ENCODE data around the gene MOCS1. TPM values are rescaled to one million over a fixed set of nuclear protein-coding genes. Genes with fewer than 3 reads are reported as not detected.

The MOCS1 gene
- total RNA-seq, 1 donor from 2014 or later: 28.6 TPM

- DNase-seq: no peak
- Histone ChIP-seq H3K4me1 (peaks cover 18% of the 10 kb centered on the region), H3K4me3 (no peak overlapping the region), H3K27me3 (ENCODE audit: low read depth) (no peaks in the 10 kb centered on the region), H3K27ac (replicated peaks) (no peak overlapping the region), H3K36me3 (no peaks in the 10 kb centered on the region), H3K9me3 (replicated peaks) (no peaks in the 10 kb centered on the region)
- intact Hi-C loops (cut with micrococcal nuclease): no loop called here
- TF ChIP-seq, protein P1, sequence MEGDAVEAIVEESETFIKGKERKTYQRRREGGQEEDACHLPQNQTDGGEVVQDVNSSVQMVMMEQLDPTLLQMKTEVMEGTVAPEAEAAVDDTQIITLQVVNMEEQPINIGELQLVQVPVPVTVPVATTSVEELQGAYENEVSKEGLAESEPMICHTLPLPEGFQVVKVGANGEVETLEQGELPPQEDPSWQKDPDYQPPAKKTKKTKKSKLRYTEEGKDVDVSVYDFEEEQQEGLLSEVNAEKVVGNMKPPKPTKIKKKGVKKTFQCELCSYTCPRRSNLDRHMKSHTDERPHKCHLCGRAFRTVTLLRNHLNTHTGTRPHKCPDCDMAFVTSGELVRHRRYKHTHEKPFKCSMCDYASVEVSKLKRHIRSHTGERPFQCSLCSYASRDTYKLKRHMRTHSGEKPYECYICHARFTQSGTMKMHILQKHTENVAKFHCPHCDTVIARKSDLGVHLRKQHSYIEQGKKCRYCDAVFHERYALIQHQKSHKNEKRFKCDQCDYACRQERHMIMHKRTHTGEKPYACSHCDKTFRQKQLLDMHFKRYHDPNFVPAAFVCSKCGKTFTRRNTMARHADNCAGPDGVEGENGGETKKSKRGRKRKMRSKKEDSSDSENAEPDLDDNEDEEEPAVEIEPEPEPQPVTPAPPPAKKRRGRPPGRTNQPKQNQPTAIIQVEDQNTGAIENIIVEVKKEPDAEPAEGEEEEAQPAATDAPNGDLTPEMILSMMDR (IDR thresholded peaks at IDR 0.05; ENCODE audit: borderline replicate concordance): no peak
Measured at GRCh38 chr6:39948199-39948791, 14.0 kb upstream of the MOCS1 start.

- TF ChIP-seq, protein P1 (IDR thresholded peaks at IDR 0.05; ENCODE audit: borderline replicate concordance): no peak
- no peak for DNase-seq
- H3K27me3 ChIP-seq (ENCODE audit: low read depth): no peaks in the 10 kb centered on the region
- peaks cover 22% of the 10 kb centered on the region for H3K4me1 ChIP-seq
- H3K4me3 ChIP-seq: no peak overlapping the region
- no peaks in the 10 kb centered on the region for H3K9me3 ChIP-seq (replicated peaks)
- no peak overlapping the region for H3K27ac ChIP-seq (replicated peaks)
- intact Hi-C loops (cut with micrococcal nuclease): no loop called here
- no peaks in the 10 kb centered on the region for H3K36me3 ChIP-seq
Measured at GRCh38 chr6:39947611-39948068, 13.4 kb upstream of the MOCS1 start.

DNA sequence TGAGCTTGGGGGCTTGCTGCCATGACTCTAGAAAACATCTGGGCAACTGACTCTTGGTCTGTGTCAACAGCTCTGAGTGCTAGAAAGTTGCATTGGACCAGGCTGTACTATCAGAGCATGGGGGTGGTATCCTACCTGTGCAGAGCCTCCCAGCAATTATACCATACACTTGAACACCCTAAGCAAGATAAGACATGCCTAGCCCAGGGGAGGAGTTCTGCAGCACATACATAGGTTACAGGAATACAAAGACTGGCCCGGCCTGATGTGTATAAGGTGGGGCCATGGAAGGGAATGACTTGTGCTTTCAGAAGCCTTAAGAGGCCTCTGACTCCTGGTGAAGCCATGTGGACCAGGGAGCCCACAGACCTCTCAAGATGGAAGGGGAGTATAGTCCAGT lies 11.4 kb upstream of the MOCS1 start:
- no peak overlapping the region for H3K4me3 ChIP-seq
- H3K4me1 ChIP-seq: peaks cover 12% of the 10 kb centered on the region
- no peak overlapping the region for H3K27ac ChIP-seq (replicated peaks)
- TF ChIP-seq, protein P1 (IDR thresholded peaks at IDR 0.05; ENCODE audit: borderline replicate concordance): no peak
- H3K9me3 ChIP-seq (replicated peaks): no peaks in the 10 kb centered on the region
- H3K36me3 ChIP-seq: no peaks in the 10 kb centered on the region
- intact Hi-C loops (cut with micrococcal nuclease): no loop called here
- H3K27me3 ChIP-seq (ENCODE audit: low read depth): no peaks in the 10 kb centered on the region
- no peak for DNase-seq

DNA sequence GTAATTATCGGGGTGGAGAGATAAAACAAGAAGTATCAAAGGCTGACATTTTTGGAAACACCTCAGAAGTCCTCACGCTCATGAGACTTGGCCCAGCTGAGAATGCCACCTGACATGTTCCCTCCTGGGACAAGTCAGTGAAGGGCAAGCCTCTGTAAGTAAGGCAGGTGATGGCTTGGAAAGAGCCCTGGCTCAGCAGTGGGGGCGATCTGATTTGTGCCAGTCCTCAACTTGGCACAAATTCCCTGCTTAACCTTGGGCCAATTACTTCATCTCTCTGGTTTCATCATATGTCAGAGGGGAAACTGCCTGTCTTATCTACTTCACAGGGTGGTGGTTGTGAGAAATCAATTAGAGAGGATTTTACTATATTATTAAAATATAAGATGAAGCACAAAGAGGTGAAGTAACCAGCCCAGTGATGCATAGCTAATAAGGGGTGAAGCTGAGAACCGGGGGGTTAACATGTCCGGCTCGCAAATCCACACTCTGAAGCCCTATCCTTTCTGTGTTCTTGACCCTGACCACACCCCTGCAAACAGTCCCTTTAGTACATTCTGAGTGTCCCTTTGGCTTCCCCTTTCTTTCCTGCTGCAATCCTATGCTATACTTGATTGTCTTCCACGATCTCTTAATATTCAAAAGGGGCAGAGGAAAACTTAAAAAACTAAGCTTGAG lies 8.8 kb upstream of the MOCS1 start:
- no peak overlapping the region for H3K4me3 ChIP-seq

DNA sequence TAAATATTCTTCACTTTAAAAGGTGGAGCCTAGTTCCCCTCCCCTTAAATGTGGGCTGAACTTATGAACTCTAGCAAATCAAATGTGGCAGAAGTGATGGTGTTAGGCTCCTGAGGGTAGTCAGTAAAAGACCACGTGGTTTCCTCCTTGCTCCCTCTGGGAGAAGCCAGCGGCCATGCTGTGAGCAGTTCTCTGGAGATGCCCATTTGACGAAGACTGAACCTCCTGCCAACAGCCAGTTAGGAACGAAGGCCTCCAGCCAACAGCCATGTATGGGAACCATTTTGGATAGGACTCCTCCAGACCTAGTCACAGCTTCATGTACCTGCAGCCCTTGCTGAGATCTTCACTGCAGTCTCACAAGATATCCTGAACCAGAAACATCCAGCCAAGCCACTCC lies 7.6 kb upstream of the MOCS1 start:
- no peak for DNase-seq
- intact Hi-C loops (cut with micrococcal nuclease): no loop called here
- TF ChIP-seq, protein P1 (IDR thresholded peaks at IDR 0.05; ENCODE audit: borderline replicate concordance): no peak
- Histone ChIP-seq H3K36me3 (no peaks in the 10 kb centered on the region), H3K27ac (replicated peaks) (no peak overlapping the region), H3K4me1 (peaks cover 30% of the 10 kb centered on the region), H3K4me3 (no peak overlapping the region), H3K9me3 (replicated peaks) (no peaks in the 10 kb centered on the region), H3K27me3 (ENCODE audit: low read depth) (no peaks in the 10 kb centered on the region)

More for the DNA sequence above, 8.8 kb upstream of the MOCS1 start:
- Histone ChIP-seq H3K4me1 (peaks cover 25% of the 10 kb centered on the region), H3K27ac (replicated peaks) (peak overlapping the region; percentile 23), H3K36me3 (no peaks in the 10 kb centered on the region), H3K9me3 (replicated peaks) (no peaks in the 10 kb centered on the region), H3K27me3 (ENCODE audit: low read depth) (no peaks in the 10 kb centered on the region)
- TF ChIP-seq, protein P1 (IDR thresholded peaks at IDR 0.05; ENCODE audit: borderline replicate concordance): no peak
- no peak for DNase-seq
- intact Hi-C loops (cut with micrococcal nuclease): no loop called here
